ENCODE results near the gene ANKS4B. TPM values are rescaled to one million over a fixed set of nuclear protein-coding genes. Genes with fewer than 3 reads are reported as not detected.

The ANKS4B gene
- polyA plus RNA-seq, 3 donors: not detected

DNA sequence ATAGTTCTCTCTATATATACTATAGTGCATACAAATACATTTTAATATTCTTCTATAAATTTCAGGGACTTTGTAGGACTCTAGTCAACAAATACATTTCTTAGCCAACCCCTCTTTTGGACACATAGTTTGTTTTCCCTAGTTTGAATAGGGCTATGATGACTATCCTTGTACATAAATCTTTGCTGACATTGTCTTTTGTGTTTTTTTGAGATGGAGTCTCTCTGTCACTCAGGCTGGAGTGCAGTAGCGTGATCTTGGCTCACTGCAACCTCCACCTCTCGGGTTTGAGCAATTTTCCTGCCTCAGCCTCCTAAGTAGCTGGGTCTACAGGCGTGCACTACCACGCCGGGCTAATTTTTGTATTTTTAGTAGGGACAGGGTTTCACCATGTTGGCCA, 3.3 kb downstream of the ANKS4B start:
- Mint-ChIP-seq H3K4me3 (no peak overlapping the region), H3K4me1 (no peaks in the 10 kb centered on the region), H3K27me3 (ENCODE audit: low read depth in 3 of 3) (peaks cover 2 to 16% (median 11%) of the 10 kb centered on the region in 3 donors), H3K27ac (no peak overlapping the region), H3K36me3 (no peaks in the 10 kb centered on the region), H3K9me3 (peaks cover 0 to 13% (median 3%) of the 10 kb centered on the region in 7 donors)
- peaks cover 0 to 4% of the 10 kb centered on the region in 2 donors for H3K9me3 ChIP-seq (replicated peaks in 1 of 2; ENCODE audit: control insufficient read depth in 1 of 2, insufficient read depth in 1 of 2, low read length in 2 of 2)
- no peak overlapping the region for H3K4me3 ChIP-seq (replicated peaks in 1 of 3; ENCODE audit: low read depth in 2 of 3, low read length in 3 of 3)
- H3K27me3 ChIP-seq (ENCODE audit: control insufficient read depth in 2 of 2, insufficient read depth in 2 of 2, low read length in 2 of 2): peaks cover 1 to 2% of the 10 kb centered on the region in 2 donors
- H2AFZ ChIP-seq (ENCODE audit: insufficient read depth, low read depth, low read length, poor library complexity, severe bottlenecking): no peak overlapping the region
- no peaks in the 10 kb centered on the region for H4K20me1 ChIP-seq (ENCODE audit: insufficient read depth, low read length)
- 67% methylated on average over 1 of the region's 5 CpGs for WGBS (ENCODE audit: insufficient coverage)
- intact Hi-C loops (cut with micrococcal nuclease): no loop called here
- H3K36me3 ChIP-seq (replicated peaks in 1 of 2; ENCODE audit: control insufficient read depth in 1 of 2, insufficient read depth in 2 of 2, low read length in 2 of 2): no peaks in the 10 kb centered on the region
- DNase-seq: no peak
- H3K79me2 ChIP-seq (ENCODE audit: insufficient read depth, low read length): no peaks in the 10 kb centered on the region
- no peak for TF ChIP-seq CTCF (IDR thresholded peaks at IDR 0.05)
- no peak overlapping the region for H3K4me2 ChIP-seq (replicated peaks; ENCODE audit: extremely low read depth, low read length, poor library complexity, severe bottlenecking)
- H3K9ac ChIP-seq (ENCODE audit: insufficient read depth, low read length, poor library complexity, severe bottlenecking): no peak overlapping the region
- H3K27ac ChIP-seq (ENCODE audit: low read depth in 1 of 2, low read length in 2 of 2): no peak overlapping the region
- H3K4me1 ChIP-seq (ENCODE audit: control insufficient read depth in 1 of 2, insufficient read depth in 2 of 2, low read length in 2 of 2): no peaks in the 10 kb centered on the region

DNA sequence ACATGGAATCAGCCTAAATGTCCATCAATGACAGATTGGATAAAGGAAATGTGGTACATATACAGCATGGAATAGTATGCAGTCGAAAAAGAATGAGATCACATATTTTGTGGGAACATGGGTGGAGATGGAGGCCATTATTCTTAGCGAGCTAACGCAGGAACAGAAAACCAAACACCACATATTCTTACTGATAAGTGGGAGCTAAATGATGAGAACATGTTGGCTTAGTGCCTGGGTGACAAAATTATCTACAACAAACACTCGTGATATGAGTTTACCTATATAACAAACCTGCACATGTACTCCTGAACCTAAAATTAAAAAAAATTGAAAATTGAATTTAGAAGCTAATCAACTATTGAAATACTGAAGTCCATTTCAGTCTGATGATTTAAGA, 6.1 kb downstream of the ANKS4B start:
- Mint-ChIP-seq H3K9me3 (peaks cover 0 to 11% (median 3%) of the 10 kb centered on the region in 7 donors), H3K27ac (no peak overlapping the region), H3K4me3 (no peak overlapping the region), H3K27me3 (ENCODE audit: low read depth in 3 of 3) (peaks cover 2 to 16% (median 9%) of the 10 kb centered on the region in 3 donors), H3K4me1 (no peaks in the 10 kb centered on the region), H3K36me3 (no peaks in the 10 kb centered on the region)
- Histone ChIP-seq H3K27me3 (ENCODE audit: control insufficient read depth in 2 of 2, insufficient read depth in 2 of 2, low read length in 2 of 2) (no peaks in the 10 kb centered on the region), H2AFZ (ENCODE audit: insufficient read depth, low read depth, low read length, poor library complexity, severe bottlenecking) (no peak overlapping the region), H4K20me1 (ENCODE audit: insufficient read depth, low read length) (no peaks in the 10 kb centered on the region), H3K4me1 (ENCODE audit: control insufficient read depth in 1 of 2, insufficient read depth in 2 of 2, low read length in 2 of 2) (no peaks in the 10 kb centered on the region), H3K9ac (ENCODE audit: insufficient read depth, low read length, poor library complexity, severe bottlenecking) (no peak overlapping the region), H3K9me3 (replicated peaks in 1 of 2; ENCODE audit: control insufficient read depth in 1 of 2, insufficient read depth in 1 of 2, low read length in 2 of 2) (peaks cover 0 to 4% of the 10 kb centered on the region in 2 donors), H3K79me2 (ENCODE audit: insufficient read depth, low read length) (no peaks in the 10 kb centered on the region), H3K27ac (ENCODE audit: low read depth in 1 of 2, low read length in 2 of 2) (no peak overlapping the region), H3K36me3 (replicated peaks in 1 of 2; ENCODE audit: control insufficient read depth in 1 of 2, insufficient read depth in 2 of 2, low read length in 2 of 2) (no peaks in the 10 kb centered on the region), H3K4me2 (replicated peaks; ENCODE audit: extremely low read depth, low read length, poor library complexity, severe bottlenecking) (no peak overlapping the region), H3K4me3 (replicated peaks in 1 of 3; ENCODE audit: low read depth in 2 of 3, low read length in 3 of 3) (no peak overlapping the region)
- WGBS (ENCODE audit: insufficient coverage): no CpG with 5 or more reads among the region's 4 CpGs
- TF ChIP-seq CTCF (IDR thresholded peaks at IDR 0.05): no peak
- intact Hi-C loops (cut with micrococcal nuclease): no loop called here
- DNase-seq: no peak

All from CD14-positive monocyte (primary cell).